Stromal cell of bone marrow (primary cell): ENCODE measurements around the gene NFKB2.

ENCODE experiments used
- DNase-seq: peaks from one replicate; pipeline ENCODE4 v3.0.0-alpha.2; 2012; ENCODE audit warnings: low read depth

Gene NFKB2

GRCh38 chr10:102451105-102451969 is 55.8 kb downstream of the NFKB2 start, which contains the start of gene C10orf95:
TSS of gene C10orf95 (minus strand) at chr10:102451543. CDS start at chr10:102451093, 450 bp downstream.
- no peak for DNase-seq
